Vagina (tissue), 2 donors: ENCODE measurements around the gene KRTAP10-1. TPM values are rescaled to one million over a fixed set of nuclear protein-coding genes. Genes with fewer than 3 reads are reported as not detected.
"Not testable (repeated sequence)": the region's sequence is repeated elsewhere in the genome, so short reads cannot be mapped to it uniquely, and the experiment has no call there.

ENCODE experiments used
- DNase-seq, 2 donors: peaks; one replicate each; pipeline ENCODE4 v3.0.0-alpha.2; 2017; ENCODE audit errors: extremely low spot score in 2 of 2
- H3K27ac ChIP-seq: fragments of 200-600 bp; sonication (generic); one replicate; pipeline ENCODE4 v1.5.1; 2019
- H3K27me3 ChIP-seq: fragments of 200-600 bp; sonication (generic); one replicate; pipeline ENCODE4 v1.5.1; 2019
- H3K36me3 ChIP-seq, 2 donors: fragments of 200-600 bp; sonication (generic); one replicate each; pipeline ENCODE4 v1.5.1; 2017 to 2019
- H3K4me1 ChIP-seq: fragments of 200-600 bp; sonication (generic); one replicate; pipeline ENCODE4 v1.5.1; 2019
- H3K4me3 ChIP-seq, 2 donors: fragments of 200-600 bp; sonication (generic); 1 replicate in 1 of 2; 2 replicates in 1 of 2; pipeline ENCODE4 v1.5.1; 2016 to 2019
- H3K9me3 ChIP-seq: fragments of 200-600 bp; sonication (generic); one replicate; pipeline ENCODE4 v1.5.1; 2019
- POLR2A ChIP-seq, 2 donors: fragments of 450-650 bp; IDR thresholded peaks; one replicate each; pipeline ENCODE4 v1.6.1; 2017; ENCODE audit warnings: antibody characterized with exemption in 2 of 2, mild to moderate bottlenecking in 2 of 2, moderate library complexity in 2 of 2
- POLR2AphosphoS5 ChIP-seq, 2 donors: sonication (generic); formaldehyde crosslinking; IDR thresholded peaks; one replicate each; pipeline ENCODE4 v1.9.0; 2017; ENCODE audit warnings: antibody characterized with exemption in 2 of 2, mild to moderate bottlenecking in 2 of 2, low read depth in 1 of 2; ENCODE audit not compliant: insufficient read depth in 1 of 2
- intact Hi-C: fragments of 100-400 bp; cut with DNase I; formaldehyde crosslinking; loops from one replicate; pipeline ENCODE4 v1.15.1; 2023
- total RNA-seq: library from RNA; depleted of rRNA; stranded (reverse); fragments of >200 nt; gene quantifications from one replicate; pipeline ENCODE4 v1.2.3, GENCODE V29; 2016
- TF ChIP-seq, protein P1 (sequence below), 3 experiments: fragments of 450-650 bp in 2 of 3; fragments of 200-600 bp in 1 of 3; sonication (generic) in 1 of 3; IDR thresholded peaks; one replicate each; pipeline ENCODE4 v1.5.1; 2017 to 2019; ENCODE audit warnings: antibody characterized with exemption in 3 of 3, mild to moderate bottlenecking in 2 of 3, moderate library complexity in 2 of 3

Gene KRTAP10-1
- total RNA-seq, 1 donor from 2014 or later: not detected

DNA sequence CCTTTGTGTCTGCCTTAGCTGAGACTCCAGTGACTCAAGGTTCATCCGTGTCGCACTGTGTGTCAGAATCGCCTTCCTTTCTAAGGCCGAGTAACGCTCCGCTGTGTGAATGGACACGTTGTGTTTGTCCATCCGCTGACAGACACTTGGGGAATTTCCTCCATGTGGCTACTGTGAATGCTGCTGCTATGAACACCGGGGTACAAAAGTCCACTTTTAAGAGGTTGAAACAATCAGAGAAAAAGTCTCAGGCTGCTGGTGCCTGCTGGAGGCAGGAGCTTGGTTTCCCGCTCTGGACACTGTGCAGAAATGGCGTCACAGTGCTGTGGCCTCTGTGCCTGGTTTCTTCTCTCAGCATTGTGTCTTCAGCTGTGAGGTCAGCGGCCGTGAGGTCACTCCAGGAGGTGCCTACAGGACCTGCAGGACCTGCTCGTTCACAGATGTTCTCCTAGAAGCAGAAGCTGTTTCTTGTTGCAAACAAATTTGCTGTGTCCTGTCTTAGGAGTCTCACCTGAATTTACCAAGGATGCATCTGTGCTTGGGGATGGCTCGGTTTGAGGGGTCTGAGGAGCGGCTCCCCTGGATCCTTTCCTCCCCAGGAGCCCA is 34.2 kb downstream of the KRTAP10-1 start:
- intact Hi-C loops: no loop called here
- H3K27ac ChIP-seq: no peak overlapping the region
- no peaks in the 10 kb centered on the region for H3K36me3 ChIP-seq
- peaks cover 10% of the 10 kb centered on the region for H3K4me1 ChIP-seq
- no peak overlapping the region for H3K4me3 ChIP-seq
- no peaks in the 10 kb centered on the region for H3K27me3 ChIP-seq
- no peak for DNase-seq
- no peaks in the 10 kb centered on the region for H3K9me3 ChIP-seq
- TF ChIP-seq, protein P1, sequence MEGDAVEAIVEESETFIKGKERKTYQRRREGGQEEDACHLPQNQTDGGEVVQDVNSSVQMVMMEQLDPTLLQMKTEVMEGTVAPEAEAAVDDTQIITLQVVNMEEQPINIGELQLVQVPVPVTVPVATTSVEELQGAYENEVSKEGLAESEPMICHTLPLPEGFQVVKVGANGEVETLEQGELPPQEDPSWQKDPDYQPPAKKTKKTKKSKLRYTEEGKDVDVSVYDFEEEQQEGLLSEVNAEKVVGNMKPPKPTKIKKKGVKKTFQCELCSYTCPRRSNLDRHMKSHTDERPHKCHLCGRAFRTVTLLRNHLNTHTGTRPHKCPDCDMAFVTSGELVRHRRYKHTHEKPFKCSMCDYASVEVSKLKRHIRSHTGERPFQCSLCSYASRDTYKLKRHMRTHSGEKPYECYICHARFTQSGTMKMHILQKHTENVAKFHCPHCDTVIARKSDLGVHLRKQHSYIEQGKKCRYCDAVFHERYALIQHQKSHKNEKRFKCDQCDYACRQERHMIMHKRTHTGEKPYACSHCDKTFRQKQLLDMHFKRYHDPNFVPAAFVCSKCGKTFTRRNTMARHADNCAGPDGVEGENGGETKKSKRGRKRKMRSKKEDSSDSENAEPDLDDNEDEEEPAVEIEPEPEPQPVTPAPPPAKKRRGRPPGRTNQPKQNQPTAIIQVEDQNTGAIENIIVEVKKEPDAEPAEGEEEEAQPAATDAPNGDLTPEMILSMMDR (IDR thresholded peaks at IDR 0.05): no peak
- TF ChIP-seq POLR2A (IDR thresholded peaks at IDR 0.05): no peak
- no peak for TF ChIP-seq POLR2AphosphoS5 (IDR thresholded peaks at IDR 0.05; ENCODE audit: insufficient read depth in 1 of 2, low read depth in 1 of 2)

DNA sequence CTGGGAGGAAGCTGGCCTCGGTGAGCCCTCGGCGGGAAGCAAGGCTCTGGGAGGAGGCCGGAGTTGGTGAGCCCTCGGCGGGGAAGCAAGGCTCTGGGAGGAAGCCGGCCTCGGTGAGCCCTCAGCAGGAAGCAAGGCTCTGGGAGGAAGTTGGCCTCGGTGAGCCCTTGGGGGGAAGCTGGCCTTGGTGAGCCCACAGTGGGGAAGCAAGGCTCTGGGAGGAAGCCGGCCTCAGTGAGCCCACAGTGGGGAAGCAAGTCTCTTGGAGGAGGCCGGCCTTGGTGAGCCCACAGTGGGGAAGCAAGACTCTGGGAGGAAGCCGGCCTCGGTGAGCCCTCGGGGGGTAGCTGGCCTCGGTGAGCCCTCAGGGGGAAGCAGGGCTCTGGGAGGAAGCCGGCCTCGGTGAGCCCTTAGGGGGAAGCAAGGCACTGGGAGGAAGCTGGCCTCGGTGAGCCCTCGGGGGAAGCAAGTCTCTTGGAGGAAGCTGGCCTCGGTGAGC is 36.0 kb downstream of the KRTAP10-1 start:
- no peaks in the 10 kb centered on the region for H3K27me3 ChIP-seq
- no peaks in the 10 kb centered on the region for H3K9me3 ChIP-seq
- intact Hi-C loops: no loop called here
- no peak overlapping the region for H3K27ac ChIP-seq
- no peak for TF ChIP-seq POLR2A (IDR thresholded peaks at IDR 0.05)
- no peak for TF ChIP-seq POLR2AphosphoS5 (IDR thresholded peaks at IDR 0.05; ENCODE audit: insufficient read depth in 1 of 2, low read depth in 1 of 2)
- TF ChIP-seq, protein P1 (IDR thresholded peaks at IDR 0.05): no peak
- DNase-seq: no peak
- no peaks in the 10 kb centered on the region for H3K36me3 ChIP-seq
- H3K4me3 ChIP-seq: no peak overlapping the region
- H3K4me1 ChIP-seq: no peaks in the 10 kb centered on the region

DNA sequence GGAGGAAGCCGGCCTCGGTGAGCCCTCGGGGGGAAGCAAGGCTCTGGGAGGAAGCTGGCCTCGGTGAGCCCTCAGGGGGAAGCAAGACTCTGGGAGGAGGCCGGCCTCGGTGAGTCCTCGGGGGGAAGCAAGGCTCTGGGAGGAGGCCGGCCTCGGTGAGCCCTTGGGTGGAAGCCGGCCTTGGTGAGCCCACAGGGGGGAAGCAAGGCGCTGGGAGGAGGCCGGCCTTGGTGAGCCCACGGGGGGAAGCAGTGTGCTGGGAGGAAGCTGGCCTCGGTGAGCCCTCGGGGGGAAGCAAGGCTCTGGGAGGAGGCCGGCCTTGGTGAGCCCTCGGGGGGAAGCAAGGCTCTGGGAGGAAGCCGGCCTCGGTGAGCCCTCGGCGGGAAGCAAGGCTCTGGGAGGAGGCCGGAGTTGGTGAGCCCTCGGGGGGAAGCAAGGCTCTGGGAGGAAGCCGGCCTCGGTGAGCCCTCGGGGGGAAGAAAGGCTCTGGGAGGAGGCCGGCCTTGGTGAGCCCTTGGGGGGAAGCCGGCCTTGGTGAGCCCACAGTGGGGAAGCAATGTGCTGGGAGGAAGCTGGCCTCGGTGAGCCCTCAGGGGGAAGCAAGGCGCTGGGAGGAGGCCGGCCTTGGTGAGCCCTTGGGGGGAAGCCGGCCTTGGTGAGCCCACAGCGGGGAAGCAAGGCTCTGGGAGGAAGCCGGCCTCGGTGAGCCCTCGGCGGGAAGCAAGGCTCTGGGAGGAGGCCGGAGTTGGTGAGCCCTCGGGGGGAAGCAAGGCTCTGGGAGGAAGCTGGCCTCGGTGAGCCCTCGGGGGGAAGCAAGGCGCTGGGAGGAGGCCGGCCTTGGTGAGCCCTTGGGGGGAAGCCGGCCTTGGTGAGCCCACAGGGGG is 36.7 kb downstream of the KRTAP10-1 start:
- DNase-seq, H3K27me3 ChIP-seq, intact Hi-C loops: not testable (repeated sequence)

DNA sequence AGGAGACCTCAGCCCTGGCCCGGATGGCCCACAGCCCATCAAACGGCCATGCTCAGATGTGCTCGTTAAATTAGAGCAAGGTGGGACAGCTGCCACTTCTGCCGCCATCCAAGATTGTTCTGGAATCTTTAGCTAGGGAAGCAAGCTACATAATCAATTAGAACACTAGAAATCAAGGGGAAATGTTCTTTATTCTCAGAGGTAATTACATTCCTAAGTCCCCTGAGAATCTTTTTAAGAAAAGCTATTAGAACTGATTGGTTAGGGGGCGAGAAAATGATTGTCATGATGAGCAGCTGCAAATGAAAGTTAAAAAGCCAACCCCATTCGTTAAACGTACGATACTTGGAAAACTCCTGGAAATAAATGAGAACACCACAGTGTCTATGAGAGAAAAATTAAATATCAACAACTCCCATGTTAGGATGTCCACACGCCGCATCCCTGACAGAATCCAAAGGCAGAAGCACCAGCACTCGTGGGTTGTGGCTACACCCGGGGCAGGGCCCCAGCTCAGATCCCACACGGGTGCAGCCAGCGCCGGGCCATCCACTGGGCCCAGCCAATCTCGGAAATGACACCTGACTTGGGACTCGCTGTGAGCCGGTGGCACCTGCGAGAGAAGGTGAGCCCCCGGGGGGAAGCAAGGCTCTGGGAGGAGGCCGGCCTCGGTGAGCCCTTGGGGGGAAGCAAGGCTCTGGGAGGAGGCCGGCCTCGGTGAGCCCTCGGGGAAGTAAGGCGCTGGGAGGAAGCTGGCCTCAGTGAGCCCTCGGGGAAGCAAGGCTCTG is 37.6 kb downstream of the KRTAP10-1 start:
- intact Hi-C loops: no loop called here
- Histone ChIP-seq H3K9me3 (no peaks in the 10 kb centered on the region), H3K4me1 (no peaks in the 10 kb centered on the region), H3K27ac (no peak overlapping the region), H3K36me3 (no peaks in the 10 kb centered on the region), H3K27me3 (no peaks in the 10 kb centered on the region), H3K4me3 (no peak overlapping the region)
- TF ChIP-seq POLR2A (IDR thresholded peaks at IDR 0.05) (no peak), POLR2AphosphoS5 (IDR thresholded peaks at IDR 0.05; ENCODE audit: insufficient read depth in 1 of 2, low read depth in 1 of 2) (no peak)
- TF ChIP-seq, protein P1 (IDR thresholded peaks at IDR 0.05): no peak
- no peak for DNase-seq

More for the DNA sequence above, 36.7 kb downstream of the KRTAP10-1 start:
- H3K9me3 ChIP-seq, H3K4me1 ChIP-seq, H3K4me3 ChIP-seq, H3K27ac ChIP-seq, H3K36me3 ChIP-seq: not testable (repeated sequence)

DNA sequence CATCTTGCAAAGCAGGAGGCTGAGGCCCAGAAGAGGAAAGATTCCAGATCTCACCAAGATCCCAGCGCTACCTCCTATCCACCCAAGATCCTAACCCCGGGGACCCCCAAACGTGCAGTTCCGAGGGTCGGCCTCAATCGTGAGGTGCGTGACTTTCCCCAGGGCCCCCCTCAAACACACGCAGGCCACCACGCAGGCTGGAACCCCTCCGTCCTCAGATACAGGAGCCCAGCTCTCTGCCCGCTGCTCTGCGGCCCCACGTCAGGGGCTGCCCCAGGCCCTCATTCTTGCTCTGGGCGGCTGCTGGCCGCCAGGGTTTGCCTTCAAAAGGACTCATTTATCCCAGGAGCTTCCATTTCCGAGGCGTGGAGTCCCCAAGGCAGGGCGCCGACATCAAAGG is 39.9 kb downstream of the KRTAP10-1 start:
- DNase-seq: no peak
- no peak overlapping the region for H3K27ac ChIP-seq
- H3K36me3 ChIP-seq: no peaks in the 10 kb centered on the region
- H3K27me3 ChIP-seq: no peaks in the 10 kb centered on the region
- intact Hi-C loops: no loop called here
- H3K4me1 ChIP-seq: no peaks in the 10 kb centered on the region
- no peak overlapping the region for H3K4me3 ChIP-seq
- no peaks in the 10 kb centered on the region for H3K9me3 ChIP-seq
- TF ChIP-seq, protein P1 (IDR thresholded peaks at IDR 0.05): no peak
- no peak for TF ChIP-seq POLR2A (IDR thresholded peaks at IDR 0.05)
